NCI-H2029 treated with DMSO at 0.1 percent for 48 hours (cell line): ENCODE data around the gene CLDN8.

Experiments
- DNase-seq: peaks from one replicate; lab custom pipeline; 2025; lab: John Stamatoyannopoulos, UW

CLDN8 gene

DNA sequence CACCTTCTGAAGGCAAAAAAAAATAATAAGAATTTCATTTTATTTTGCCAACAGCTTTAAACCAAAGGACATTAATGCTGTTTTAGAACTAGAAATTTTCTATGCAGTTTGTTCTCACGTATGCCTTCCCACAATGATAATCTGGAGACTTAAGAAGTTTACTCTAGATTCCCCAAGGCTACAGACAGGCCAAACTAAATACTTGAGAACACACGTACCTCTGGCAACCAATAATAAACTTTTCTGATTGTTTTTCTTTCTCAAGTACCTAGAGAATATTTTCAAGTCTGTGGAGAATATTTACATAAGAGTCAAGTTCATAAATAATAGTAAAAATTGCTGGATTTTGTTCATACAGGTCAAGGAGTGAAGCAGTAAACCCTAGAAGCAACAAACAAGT lies 15.9 kb downstream of the CLDN8 start:
- no peak for DNase-seq

DNA sequence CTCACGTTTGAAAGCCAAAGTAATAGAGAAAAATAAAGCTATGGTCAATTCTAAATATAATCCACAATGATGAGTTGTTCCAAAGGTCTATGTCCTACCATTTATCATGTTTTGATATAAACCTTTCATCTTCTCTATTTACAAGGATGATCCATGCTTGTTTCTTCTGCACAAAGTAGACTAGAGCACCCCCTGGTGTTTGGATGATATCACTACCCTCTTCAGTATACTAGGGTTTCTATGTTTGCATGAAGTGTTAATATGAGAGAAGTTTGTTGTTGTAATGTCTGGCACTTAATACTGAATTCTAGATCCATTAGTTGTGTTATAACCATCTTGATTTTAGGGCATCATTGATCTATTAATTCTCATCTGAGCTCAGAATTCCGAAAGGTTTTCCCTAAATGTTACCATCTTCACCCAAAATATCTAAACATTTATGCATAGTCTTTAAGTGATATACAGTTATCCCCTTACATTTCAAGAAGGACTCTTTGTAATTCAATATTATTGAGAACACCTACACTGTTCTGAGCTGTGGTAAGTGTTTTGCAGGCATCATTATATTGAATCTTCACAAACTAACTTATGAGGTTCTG lies 21.1 kb downstream of the CLDN8 start:
- DNase-seq: peak; percentile 70

- DNase-seq: no peak
Measured at GRCh38 chr21:30193201-30193600, 22.7 kb downstream of the CLDN8 start.

GRCh38 chr21:30190554-30190953 lies 25.3 kb downstream of the CLDN8 start:
- no peak for DNase-seq

- no peak for DNase-seq
Measured at GRCh38 chr21:30189773-30190172, 26.1 kb downstream of the CLDN8 start.

DNA sequence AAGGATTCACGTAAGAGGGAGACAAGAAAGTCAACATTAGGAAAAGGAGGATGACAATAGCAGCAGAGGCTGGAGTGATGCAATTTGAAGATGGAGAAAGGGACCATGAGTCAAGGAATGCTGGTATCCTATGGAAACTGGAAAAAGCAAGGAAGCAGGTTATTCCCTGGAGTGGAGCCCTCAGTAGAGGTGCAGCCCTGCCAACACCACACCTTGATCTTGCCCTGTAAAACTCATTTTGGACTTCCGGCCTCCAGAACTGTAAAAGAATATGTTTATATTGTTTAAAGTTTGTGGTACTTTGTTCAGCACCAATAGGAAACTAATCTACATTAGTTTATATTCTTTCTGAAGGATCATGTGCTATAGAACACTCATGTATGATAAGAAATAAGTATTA lies 29.7 kb downstream of the CLDN8 start:
- no peak for DNase-seq

GRCh38 chr21:30168086-30168485 lies 47.8 kb downstream of the CLDN8 start:
- DNase-seq: no peak

GRCh38 chr21:30166705-30167104 lies 49.2 kb downstream of the CLDN8 start, which contains the start of gene CLDN17:
Gene CLDN17, minus strand, starts transcription at chr21:30166805. Its CDS starts 188 bp downstream, at chr21:30166617.
- DNase-seq: no peak

DNA sequence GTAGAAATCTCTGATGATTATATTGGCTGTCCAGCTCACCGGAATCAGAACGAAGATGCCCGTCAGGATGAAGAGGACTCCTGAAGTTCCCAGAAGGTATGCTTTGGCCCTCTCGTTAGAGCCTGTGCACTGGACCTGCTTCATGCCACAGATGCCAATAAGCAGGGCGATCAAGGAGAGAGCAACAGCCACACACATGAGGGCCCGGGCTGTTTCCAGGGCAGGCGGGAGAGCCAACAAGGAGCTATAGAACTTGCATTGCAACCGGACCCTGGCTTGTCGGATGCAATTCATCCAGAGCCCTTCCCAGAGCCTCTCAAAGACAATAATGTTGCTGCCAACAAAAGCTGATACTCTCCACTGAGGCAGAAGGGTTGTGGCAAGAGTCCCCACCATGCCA lies 49.7 kb downstream of the CLDN8 start:
- no peak for DNase-seq

DNA sequence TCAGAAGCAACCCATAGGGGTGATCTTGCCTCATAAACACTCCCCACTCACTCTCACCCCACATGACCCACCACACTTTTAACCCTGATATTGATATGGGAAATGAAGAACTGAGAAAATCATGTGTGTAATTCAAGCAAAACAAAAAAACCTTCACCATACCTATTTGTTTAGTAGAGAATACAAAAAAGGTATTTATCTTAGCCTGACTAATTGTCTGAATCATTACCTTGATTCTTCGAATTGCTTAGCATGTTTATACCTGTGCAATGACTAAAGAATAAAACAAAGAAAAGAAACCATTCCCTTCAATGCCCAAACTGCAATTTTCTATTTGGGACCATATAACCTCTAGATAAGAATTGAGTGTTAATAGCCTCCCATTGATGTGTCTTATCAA lies 51.1 kb downstream of the CLDN8 start:
- DNase-seq: no peak
